Esophagus muscularis mucosa (tissue), 4 donors: ENCODE results near the gene STX11. TPM values are rescaled to one million over a fixed set of nuclear protein-coding genes. Genes with fewer than 3 reads are reported as not detected.
A peak's percentile ranks its signal among the peaks of the same experiment; 100 is the strongest.

Experiments used
- DNase-seq: peaks from one replicate; pipeline ENCODE4 v3.0.0-alpha.2; 2017; ENCODE audit errors: extremely low spot score
- H3K27ac ChIP-seq, 4 donors: fragments of 200-600 bp; sonication (generic); replicated peaks in 1 of 4; 1 replicate in 3 of 4; 2 replicates in 1 of 4; pipeline ENCODE4 v1.5.1; 2016 to 2019; ENCODE audit warnings: mild to moderate bottlenecking in 1 of 4
- H3K27me3 ChIP-seq, 4 donors: fragments of 200-600 bp; sonication (generic); one replicate each; pipeline versions ENCODE4 v1.5.1 to v1.6.0; 2016 to 2019
- H3K36me3 ChIP-seq, 4 donors: fragments of 200-600 bp; sonication (generic); one replicate each; pipeline ENCODE4 v1.5.1; 2016 to 2019
- H3K4me1 ChIP-seq, 4 donors: fragments of 200-600 bp; sonication (generic); one replicate each; pipeline ENCODE4 v1.5.1; 2016 to 2019
- H3K4me3 ChIP-seq, 4 donors: fragments of 200-600 bp; sonication (generic); 1 replicate in 2 of 4; 2 replicates in 2 of 4; pipeline ENCODE4 v1.5.1; 2016 to 2019; ENCODE audit warnings: mild to moderate bottlenecking in 4 of 4, moderate library complexity in 1 of 4
- H3K9me3 ChIP-seq, 4 donors: fragments of 200-600 bp; sonication (generic); 1 replicate in 3 of 4; 2 replicates in 1 of 4; pipeline ENCODE4 v1.5.1; 2016 to 2019
- EP300 ChIP-seq: sonication (generic); formaldehyde crosslinking; IDR thresholded peaks from one replicate; pipeline ENCODE4 v1.6.1; 2017; ENCODE audit warnings: antibody characterized with exemption
- POLR2A ChIP-seq: fragments of 450-650 bp; IDR thresholded peaks from one replicate; pipeline ENCODE4 v1.6.1; 2017; ENCODE audit warnings: antibody characterized with exemption, moderate library complexity, mild to moderate bottlenecking, low read depth
- POLR2AphosphoS5 ChIP-seq, 2 donors: sonication (generic); formaldehyde crosslinking; IDR thresholded peaks; one replicate each; pipeline ENCODE4 v1.6.1; 2017; ENCODE audit warnings: antibody characterized with exemption in 2 of 2
- WGBS: methylation state at CpG from one replicate; pipeline ENCODE4 v1.1.5; 2018; 5-methylcytosine and 5-hydroxymethylcytosine counted together
- intact Hi-C: fragments of 100-400 bp; cut with DNase I; formaldehyde crosslinking; loops from one replicate; pipeline ENCODE4 v1.15.1; 2023
- total RNA-seq, 4 donors: library from RNA; depleted of rRNA; stranded (reverse); fragments of >200 nt; gene quantifications; one replicate each; pipeline versions ENCODE4 v1.1.0 to v1.2.1, GENCODE V29; 2016
- TF ChIP-seq, protein P1 (sequence below), 3 experiments: fragments of 200-600 bp in 2 of 3; fragments of 450-650 bp in 1 of 3; sonication (generic) in 2 of 3; IDR thresholded peaks; one replicate each; pipeline ENCODE4 v1.5.1; 2017 to 2019; ENCODE audit warnings: antibody characterized with exemption in 3 of 3, mild to moderate bottlenecking in 2 of 3, moderate library complexity in 1 of 3

Gene STX11
- total RNA-seq, 4 donors from 2014 or later: 3.3 to 14.1 (median 7.1) TPM

DNA sequence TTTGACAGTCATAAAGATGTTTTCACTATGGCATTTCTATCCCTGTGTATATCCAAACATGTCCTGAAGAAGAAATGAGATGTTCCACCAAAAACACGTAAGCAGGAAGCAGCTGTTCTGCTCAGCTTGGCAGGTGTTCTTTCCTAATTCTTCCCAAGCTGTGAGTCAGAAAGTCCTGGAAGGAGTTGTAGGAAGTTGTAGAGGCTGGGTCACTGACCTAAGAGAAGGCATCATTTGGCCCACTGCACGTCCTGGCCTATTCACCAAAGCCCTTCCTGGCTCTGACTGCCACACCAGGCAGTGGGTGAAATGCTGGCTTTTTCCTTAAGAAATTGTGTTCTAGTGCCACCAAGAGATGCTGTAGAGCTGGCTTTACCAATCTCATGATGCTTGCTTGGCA lies 40.3 kb downstream of the STX11 start:
- Histone ChIP-seq H3K4me3 (no peak overlapping the region), H3K36me3 (peaks cover 0 to 20% (median 8%) of the 10 kb centered on the region in 4 donors), H3K27me3 (peaks cover 0 to 9% (median 0%) of the 10 kb centered on the region in 4 donors), H3K9me3 (no peaks in the 10 kb centered on the region), H3K4me1 (peaks cover 0 to 10% (median 2%) of the 10 kb centered on the region in 4 donors), H3K27ac (no peak overlapping the region)
- intact Hi-C loops: no loop called here
- no peak for DNase-seq
- WGBS: 32% methylated on average over 2 of the region's 2 CpGs
- TF ChIP-seq, protein P1, sequence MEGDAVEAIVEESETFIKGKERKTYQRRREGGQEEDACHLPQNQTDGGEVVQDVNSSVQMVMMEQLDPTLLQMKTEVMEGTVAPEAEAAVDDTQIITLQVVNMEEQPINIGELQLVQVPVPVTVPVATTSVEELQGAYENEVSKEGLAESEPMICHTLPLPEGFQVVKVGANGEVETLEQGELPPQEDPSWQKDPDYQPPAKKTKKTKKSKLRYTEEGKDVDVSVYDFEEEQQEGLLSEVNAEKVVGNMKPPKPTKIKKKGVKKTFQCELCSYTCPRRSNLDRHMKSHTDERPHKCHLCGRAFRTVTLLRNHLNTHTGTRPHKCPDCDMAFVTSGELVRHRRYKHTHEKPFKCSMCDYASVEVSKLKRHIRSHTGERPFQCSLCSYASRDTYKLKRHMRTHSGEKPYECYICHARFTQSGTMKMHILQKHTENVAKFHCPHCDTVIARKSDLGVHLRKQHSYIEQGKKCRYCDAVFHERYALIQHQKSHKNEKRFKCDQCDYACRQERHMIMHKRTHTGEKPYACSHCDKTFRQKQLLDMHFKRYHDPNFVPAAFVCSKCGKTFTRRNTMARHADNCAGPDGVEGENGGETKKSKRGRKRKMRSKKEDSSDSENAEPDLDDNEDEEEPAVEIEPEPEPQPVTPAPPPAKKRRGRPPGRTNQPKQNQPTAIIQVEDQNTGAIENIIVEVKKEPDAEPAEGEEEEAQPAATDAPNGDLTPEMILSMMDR (IDR thresholded peaks at IDR 0.05): no peak
- peak; percentile 61 to 71 for TF ChIP-seq POLR2AphosphoS5 (IDR thresholded peaks at IDR 0.05)
- no peak for TF ChIP-seq EP300
- no peak for TF ChIP-seq POLR2A

DNA sequence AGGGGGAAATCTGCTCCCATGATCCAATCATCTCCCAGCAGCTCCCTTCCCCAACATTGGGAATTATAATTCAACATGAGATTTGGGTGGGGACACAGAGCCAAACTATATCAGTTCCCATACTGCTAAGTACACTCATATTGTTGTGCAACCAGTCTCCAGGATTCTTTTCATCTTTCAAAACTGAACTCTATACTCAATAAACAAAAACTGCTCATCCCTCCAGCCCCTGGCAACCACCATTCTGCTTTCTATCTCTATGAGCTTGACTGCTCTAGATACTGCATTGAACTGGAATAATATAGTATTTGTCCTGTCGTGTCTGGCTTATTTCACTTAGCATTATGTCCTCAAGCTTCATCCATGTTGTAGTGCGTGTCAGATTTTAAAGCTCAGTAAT lies 42.9 kb downstream of the STX11 start:
- Histone ChIP-seq H3K36me3 (peaks cover 0 to 2% (median 0%) of the 10 kb centered on the region in 4 donors), H3K4me1 (peaks cover 0 to 10% (median 2%) of the 10 kb centered on the region in 4 donors), H3K4me3 (no peak overlapping the region), H3K27ac (no peak overlapping the region), H3K9me3 (no peaks in the 10 kb centered on the region), H3K27me3 (no peaks in the 10 kb centered on the region)
- TF ChIP-seq, protein P1 (IDR thresholded peaks at IDR 0.05): no peak
- TF ChIP-seq POLR2A: no peak
- TF ChIP-seq EP300: no peak
- TF ChIP-seq POLR2AphosphoS5 (IDR thresholded peaks at IDR 0.05): no peak
- WGBS: 100% methylated on average over 2 of the region's 2 CpGs
- intact Hi-C loops: no loop called here
- no peak for DNase-seq

DNA sequence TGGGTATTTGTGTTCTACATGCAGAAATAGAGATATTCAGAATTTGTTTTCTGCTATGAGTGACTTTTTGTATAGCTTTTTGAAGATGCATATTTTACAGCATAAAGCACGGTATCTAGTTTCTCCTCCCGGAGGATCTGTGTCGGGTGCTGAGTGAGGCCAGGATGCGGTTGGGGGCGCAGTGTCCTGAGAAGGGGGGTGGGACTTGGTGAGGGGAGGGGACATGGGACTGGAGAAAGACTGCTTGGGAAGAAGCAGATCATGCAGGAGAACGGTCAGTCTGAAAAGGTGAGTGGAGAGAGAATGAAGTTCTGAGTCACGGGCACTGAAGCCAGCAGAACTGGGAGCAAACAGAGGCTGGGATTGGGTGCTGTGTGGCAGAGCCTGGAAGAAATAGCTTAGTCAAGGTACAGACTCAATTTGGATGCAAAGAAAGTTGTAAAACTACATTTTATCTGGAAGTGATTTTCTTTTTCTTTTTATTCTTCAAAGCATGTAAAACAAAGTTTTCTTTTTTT lies 44.0 kb downstream of the STX11 start:
- no peaks in the 10 kb centered on the region for H3K36me3 ChIP-seq
- intact Hi-C loops: no loop called here
- H3K4me1 ChIP-seq: peaks cover 0 to 10% (median 2%) of the 10 kb centered on the region in 4 donors
- WGBS: 54% methylated on average over 7 of the region's 7 CpGs
- DNase-seq: no peak
- H3K9me3 ChIP-seq: no peaks in the 10 kb centered on the region
- no peak overlapping the region for H3K4me3 ChIP-seq
- no peaks in the 10 kb centered on the region for H3K27me3 ChIP-seq
- H3K27ac ChIP-seq: no peak overlapping the region
- TF ChIP-seq POLR2A (no peak), POLR2AphosphoS5 (IDR thresholded peaks at IDR 0.05) (no peak), EP300 (no peak)
- TF ChIP-seq, protein P1 (IDR thresholded peaks at IDR 0.05): no peak

DNA sequence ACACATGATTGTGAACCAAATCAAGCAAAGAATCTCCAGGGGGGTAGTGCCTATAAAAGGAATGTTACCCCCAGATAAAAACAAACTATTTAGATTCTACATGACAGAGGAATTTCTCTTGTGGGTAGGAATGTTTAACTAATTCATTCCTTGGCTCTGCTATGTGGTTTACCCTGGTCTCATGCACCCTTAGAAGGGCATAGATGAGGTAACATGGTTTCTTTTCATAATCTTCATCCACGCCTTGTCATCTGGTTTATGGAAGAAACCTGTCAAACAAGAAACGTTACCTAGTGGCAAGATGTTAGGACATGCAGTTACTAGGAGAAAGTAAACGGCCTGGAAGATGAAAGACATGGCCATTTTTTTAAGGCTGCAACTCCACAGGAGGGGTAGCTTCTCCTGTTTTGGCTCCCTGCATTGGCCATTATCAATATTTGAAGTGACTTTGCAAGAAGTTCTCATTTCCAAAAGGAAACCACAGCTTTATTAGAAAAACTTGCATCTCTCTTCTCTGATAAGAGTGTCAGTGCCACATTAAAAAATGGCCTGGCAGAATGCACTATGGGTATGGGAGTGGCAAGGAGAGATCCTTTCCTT lies 45.5 kb downstream of the STX11 start:
- Histone ChIP-seq H3K27me3 (no peaks in the 10 kb centered on the region), H3K4me1 (peaks cover 0 to 2% (median under 1%) of the 10 kb centered on the region in 4 donors), H3K27ac (no peak overlapping the region), H3K4me3 (no peak overlapping the region), H3K36me3 (no peaks in the 10 kb centered on the region), H3K9me3 (no peaks in the 10 kb centered on the region)
- WGBS: 36% methylated on average over 3 of the region's 3 CpGs
- TF ChIP-seq EP300: no peak
- no peak for TF ChIP-seq POLR2AphosphoS5 (IDR thresholded peaks at IDR 0.05)
- TF ChIP-seq, protein P1 (IDR thresholded peaks at IDR 0.05): no peak
- no peak for TF ChIP-seq POLR2A
- DNase-seq: no peak
- intact Hi-C loops: no loop called here

DNA sequence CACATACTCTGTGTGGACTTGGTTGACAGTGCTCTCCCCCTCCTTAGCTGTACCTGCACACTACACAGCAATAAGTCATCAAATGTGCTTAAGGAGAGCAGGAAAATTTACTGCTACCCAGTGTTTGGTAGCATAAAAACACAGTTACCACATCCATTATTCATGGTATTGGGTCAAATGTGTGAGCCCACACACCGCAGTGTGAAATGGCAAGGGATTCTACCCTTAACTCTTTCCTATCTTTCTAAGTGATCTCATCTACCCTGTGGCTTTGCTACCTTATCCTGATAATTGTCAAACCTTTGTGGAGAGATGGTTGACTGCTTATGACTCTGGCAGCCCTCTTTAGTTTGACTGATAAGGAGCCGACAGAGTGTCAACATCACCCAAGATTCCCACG lies 47.6 kb downstream of the STX11 start:
- no peaks in the 10 kb centered on the region for H3K27me3 ChIP-seq
- WGBS: 96% methylated on average over 3 of the region's 3 CpGs
- no peaks in the 10 kb centered on the region for H3K36me3 ChIP-seq
- intact Hi-C loops: no loop called here
- no peak for DNase-seq
- no peaks in the 10 kb centered on the region for H3K4me1 ChIP-seq
- H3K9me3 ChIP-seq: peaks cover 0 to 18% (median 13%) of the 10 kb centered on the region in 4 donors
- TF ChIP-seq, protein P1 (IDR thresholded peaks at IDR 0.05): no peak
- TF ChIP-seq POLR2AphosphoS5 (IDR thresholded peaks at IDR 0.05) (no peak), EP300 (no peak), POLR2A (no peak)
- H3K27ac ChIP-seq: no peak overlapping the region
- H3K4me3 ChIP-seq: no peak overlapping the region
